AG09309 (cell line): ENCODE measurements around the gene COX4I1.

Experiments used
- DNase-seq: peaks from one replicate; pipeline ENCODE4 v3.0.0-alpha.2; 2010; ENCODE audit warnings: low read depth
- H3K4me3 ChIP-seq: 2 replicates; pipeline ENCODE4 v1.5.1; 2011; ENCODE audit warnings: mild to moderate bottlenecking, low read depth, low read length, moderate library complexity; ENCODE audit not compliant: control insufficient read depth
- CTCF ChIP-seq: IDR thresholded peaks from 2 replicates; pipeline ENCODE4 v1.5.1; 2011; ENCODE audit warnings: mild to moderate bottlenecking, low read depth, low read length, inconsistent platforms; ENCODE audit not compliant: insufficient read depth, control insufficient read depth; ENCODE audit errors: missing control alignments

COX4I1 gene

DNA sequence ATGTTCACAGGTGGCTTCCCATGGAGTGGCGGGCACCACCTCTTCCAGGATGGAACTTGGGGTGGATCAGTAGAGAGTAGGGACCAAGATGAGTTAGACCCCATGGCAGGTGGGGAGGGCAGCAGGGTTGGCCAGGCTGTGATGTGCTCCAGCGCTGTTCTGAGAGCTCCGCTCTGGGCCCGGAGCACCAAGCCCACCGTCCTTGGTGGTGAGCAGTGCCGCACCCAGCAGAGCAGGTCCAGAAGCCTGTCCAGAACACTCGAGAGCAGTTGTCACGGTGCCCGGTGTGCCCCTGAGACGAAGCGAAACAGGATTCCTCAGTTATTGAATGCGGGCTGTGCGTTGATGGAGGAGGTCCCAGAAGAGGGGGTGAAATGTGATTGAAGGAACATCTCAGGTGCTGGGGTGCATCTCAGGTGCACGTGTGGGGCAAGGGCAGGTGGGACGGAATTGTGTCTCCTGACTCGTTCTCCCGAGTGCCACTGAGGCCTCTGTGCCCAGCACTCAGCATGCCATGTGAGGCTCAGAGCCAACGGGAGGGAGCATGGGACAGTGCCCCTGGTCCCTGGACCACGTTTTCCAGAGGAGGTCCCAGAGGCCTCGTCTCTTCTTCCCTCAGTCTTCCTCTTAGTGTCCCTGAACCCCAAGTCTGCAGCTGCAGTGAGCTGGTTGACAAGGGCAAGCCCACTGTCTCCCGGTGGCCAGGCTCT, 39.5 kb downstream of the COX4I1 start:
- no peak for DNase-seq
- no peak overlapping the region for H3K4me3 ChIP-seq
- no peak for TF ChIP-seq CTCF

- no peak for TF ChIP-seq CTCF
- no peak for DNase-seq
- H3K4me3 ChIP-seq = no peak overlapping the region
Measured at GRCh38 chr16:85839681-85840240, 40.3 kb downstream of the COX4I1 start.

DNA sequence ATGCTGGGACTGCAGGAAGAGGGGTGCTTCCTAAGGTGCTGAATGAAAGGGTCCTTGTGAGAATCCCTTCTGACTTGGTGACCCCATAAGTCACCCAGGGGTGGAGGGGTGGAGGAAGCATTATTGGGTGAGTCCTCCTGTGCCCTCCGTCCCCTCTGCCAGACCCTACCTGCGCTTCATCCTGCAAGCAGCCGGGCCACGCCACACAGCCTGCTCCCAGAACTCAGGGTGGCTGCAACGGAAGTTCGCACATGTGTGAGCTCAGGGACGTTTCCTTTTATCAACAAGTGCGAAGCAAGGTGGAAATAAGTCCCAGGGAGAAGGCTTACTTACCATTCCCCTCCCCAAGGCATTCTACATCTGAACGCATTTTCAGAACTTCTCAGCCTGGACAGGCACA, 40.9 kb downstream of the COX4I1 start:
- no peak for TF ChIP-seq CTCF
- no peak for DNase-seq
- no peak overlapping the region for H3K4me3 ChIP-seq

DNA sequence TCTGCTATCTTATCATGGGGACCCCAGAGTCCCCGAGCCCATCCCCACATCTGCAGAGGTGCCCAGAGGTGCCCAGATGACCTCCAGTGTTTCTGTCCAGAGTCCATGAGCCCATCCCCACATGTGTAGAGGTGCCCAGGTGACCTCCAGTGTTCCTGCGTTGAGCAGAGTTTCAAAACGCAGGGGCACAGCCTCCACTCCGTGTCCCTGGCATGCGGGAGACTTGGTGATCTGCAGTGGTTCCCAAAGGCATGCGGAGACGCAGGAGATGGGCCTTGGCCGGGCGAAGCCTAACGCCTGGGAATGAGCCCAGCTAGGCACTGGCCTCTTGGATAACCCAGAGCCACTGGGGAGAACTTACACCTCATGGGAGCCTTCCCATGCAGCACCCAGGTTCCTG, 41.3 kb downstream of the COX4I1 start:
- no peak for TF ChIP-seq CTCF
- no peak for DNase-seq
- no peak overlapping the region for H3K4me3 ChIP-seq

GRCh38 chr16:85842435-85842834, 42.9 kb downstream of the COX4I1 start:
- H3K4me3 ChIP-seq = no peak overlapping the region
- no peak for DNase-seq
- no peak for TF ChIP-seq CTCF

DNA sequence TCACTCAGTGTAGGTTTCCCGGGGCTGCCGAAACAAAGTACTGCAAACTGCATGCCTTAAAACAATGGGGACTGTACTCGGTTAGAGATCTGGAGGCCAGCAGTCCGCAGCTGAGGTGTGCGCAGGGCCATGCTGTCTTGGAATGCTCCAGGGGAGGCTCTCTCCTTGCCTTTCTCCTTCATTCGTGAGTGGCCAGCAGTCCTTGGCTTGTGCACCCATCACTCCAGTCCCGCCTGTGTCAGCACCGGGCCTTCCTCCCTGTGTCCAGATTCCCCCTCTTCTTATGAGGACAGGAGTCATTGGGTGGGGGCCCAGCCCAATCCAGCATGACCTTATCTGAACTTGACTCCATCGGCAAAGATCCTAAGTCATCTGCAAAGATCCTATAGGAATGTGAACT, 43.4 kb downstream of the COX4I1 start:
- TF ChIP-seq CTCF = no peak
- H3K4me3 ChIP-seq = no peak overlapping the region
- no peak for DNase-seq

GRCh38 chr16:85843471-85844168, 44.1 kb downstream of the COX4I1 start:
- H3K4me3 ChIP-seq = no peak overlapping the region
- DNase-seq = no peak
- TF ChIP-seq CTCF = no peak
